ENCODE data around the gene GEMIN8. TPM values are rescaled to one million over a fixed set of nuclear protein-coding genes. Genes with fewer than 3 reads are reported as not detected.

Gene GEMIN8
- total and polyA plus RNA-seq, 3 donors from 2014 or later = 15.9 to 23.6 (median 19.9) TPM

DNA sequence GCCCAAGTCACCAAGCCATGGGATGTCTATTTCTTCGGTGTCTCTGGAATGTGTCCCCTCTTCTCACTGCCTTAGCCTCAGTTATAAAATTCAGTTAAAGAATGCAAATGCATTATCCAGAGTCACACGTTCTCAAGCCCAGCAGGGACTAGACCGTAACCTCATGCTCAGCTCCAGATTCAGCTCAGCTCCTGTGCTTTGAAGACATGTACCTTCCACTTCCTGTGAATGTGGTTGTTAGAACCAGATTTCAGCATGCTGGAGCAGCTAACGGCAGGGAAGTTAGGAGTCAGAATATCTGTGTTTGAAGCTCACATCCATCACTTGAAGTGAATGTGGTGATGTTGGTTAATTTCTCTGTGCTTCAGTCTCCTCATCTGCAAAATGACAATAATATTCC lies 26.7 kb downstream of the GEMIN8 start:
- Histone ChIP-seq H3K27me3 (no peaks in the 10 kb centered on the region), H3K27ac (no peak overlapping the region), H3K4me1 (no peaks in the 10 kb centered on the region), H3K9me3 (no peaks in the 10 kb centered on the region), H3K36me3 (ENCODE audit: low read depth, missing control alignments) (no peaks in the 10 kb centered on the region), H3K4me3 (no peak overlapping the region)
- no peak for DNase-seq
- TF ChIP-seq POLR2A (IDR thresholded peaks at IDR 0.05) = no peak
- TF ChIP-seq, protein P1, sequence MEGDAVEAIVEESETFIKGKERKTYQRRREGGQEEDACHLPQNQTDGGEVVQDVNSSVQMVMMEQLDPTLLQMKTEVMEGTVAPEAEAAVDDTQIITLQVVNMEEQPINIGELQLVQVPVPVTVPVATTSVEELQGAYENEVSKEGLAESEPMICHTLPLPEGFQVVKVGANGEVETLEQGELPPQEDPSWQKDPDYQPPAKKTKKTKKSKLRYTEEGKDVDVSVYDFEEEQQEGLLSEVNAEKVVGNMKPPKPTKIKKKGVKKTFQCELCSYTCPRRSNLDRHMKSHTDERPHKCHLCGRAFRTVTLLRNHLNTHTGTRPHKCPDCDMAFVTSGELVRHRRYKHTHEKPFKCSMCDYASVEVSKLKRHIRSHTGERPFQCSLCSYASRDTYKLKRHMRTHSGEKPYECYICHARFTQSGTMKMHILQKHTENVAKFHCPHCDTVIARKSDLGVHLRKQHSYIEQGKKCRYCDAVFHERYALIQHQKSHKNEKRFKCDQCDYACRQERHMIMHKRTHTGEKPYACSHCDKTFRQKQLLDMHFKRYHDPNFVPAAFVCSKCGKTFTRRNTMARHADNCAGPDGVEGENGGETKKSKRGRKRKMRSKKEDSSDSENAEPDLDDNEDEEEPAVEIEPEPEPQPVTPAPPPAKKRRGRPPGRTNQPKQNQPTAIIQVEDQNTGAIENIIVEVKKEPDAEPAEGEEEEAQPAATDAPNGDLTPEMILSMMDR (IDR thresholded peaks at IDR 0.05) = no peak
- 84 to 95% methylated on average over 2 to 4 of the region's 4 CpGs for WGBS, 2 donors
- intact Hi-C loops (cut with DNase I; ENCODE audit: low total_unique reads) = no loop called here

DNA sequence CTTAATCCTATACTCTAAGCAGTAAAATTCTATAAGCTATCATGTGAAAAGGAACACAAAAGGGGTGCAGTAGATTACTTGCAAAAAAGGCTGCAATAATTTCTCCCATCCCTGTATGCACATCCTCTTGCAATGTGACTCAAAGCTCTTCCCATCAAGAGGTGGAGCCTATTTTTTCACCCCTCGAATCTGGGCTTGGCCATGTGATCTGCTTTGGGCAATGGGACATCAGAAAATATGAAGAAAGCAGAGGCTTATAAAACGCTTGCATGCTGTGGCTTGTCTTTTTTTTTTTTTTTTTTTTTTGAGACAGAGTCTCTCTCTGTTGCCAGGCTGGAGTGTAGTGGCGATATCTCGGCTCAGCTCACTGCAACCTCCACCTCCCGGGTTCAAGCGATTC lies 33.0 kb downstream of the GEMIN8 start:
- Histone ChIP-seq H3K27ac (no peak overlapping the region), H3K27me3 (no peaks in the 10 kb centered on the region), H3K4me1 (no peaks in the 10 kb centered on the region), H3K9me3 (no peaks in the 10 kb centered on the region), H3K36me3 (ENCODE audit: low read depth, missing control alignments) (no peaks in the 10 kb centered on the region), H3K4me3 (no peak overlapping the region)
- 85 to 95% methylated on average over 5 to 6 of the region's 6 CpGs for WGBS, 2 donors
- intact Hi-C loops (cut with DNase I; ENCODE audit: low total_unique reads) = no loop called here
- DNase-seq = no peak
- no peak for TF ChIP-seq POLR2A (IDR thresholded peaks at IDR 0.05)
- TF ChIP-seq, protein P1 (IDR thresholded peaks at IDR 0.05) = no peak

DNA sequence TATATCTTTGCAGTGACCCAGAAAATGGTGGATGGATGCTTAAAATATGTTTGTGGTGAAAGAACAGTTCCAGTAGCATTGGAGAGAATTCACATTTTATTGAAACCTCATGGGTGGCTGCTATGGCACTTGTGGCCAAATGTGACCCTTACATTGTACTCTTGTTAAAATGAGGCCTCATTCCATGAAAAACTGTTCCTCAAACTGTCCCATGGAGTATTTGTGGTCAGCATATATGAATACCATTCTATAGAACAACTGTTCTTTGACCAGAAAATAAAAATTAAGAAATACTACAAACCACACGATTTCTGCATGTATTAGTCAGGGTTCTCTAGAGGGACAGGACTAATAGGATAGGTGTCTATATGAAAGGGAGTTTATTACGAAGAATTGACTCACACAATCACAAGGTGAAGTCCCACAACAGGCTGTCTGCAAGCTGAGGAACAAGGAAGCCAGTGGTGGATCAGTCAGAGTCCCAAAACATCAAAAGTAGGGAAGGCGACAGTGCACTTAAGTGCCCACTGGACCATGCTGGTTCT lies 35.1 kb downstream of the GEMIN8 start:
- H3K9me3 ChIP-seq = no peaks in the 10 kb centered on the region
- no peak overlapping the region for H3K27ac ChIP-seq
- H3K27me3 ChIP-seq = no peaks in the 10 kb centered on the region
- WGBS, 2 donors = 85 to 100% methylated on average over 3 of the region's 3 CpGs
- intact Hi-C loops (cut with DNase I; ENCODE audit: low total_unique reads) = no loop called here
- no peak for TF ChIP-seq POLR2A (IDR thresholded peaks at IDR 0.05)
- TF ChIP-seq, protein P1 (IDR thresholded peaks at IDR 0.05) = no peak
- no peaks in the 10 kb centered on the region for H3K4me1 ChIP-seq
- H3K4me3 ChIP-seq = no peak overlapping the region
- DNase-seq = no peak
- no peaks in the 10 kb centered on the region for H3K36me3 ChIP-seq (ENCODE audit: low read depth, missing control alignments)

DNA sequence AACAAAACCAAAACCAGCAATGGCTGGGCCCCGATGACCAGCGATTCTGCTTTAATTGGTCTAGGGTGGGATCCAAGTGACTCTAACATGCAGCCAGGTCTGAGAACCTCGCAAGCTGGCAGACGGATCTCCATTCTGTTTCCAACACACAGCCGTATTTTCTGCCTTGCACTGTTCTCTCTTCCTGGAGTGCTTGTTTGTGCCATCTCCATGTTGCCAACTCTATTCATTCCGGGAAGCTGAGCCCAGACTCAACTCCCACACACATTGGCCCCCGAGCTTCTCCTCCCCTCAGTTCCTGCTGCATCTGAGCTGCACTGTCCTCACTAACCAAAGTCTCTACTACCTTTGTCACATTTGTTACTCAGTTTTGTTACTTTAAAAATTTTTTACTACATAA lies 35.6 kb downstream of the GEMIN8 start:
- DNase-seq = peak; percentile 26
- Histone ChIP-seq H3K27ac (no peak overlapping the region), H3K4me1 (no peaks in the 10 kb centered on the region), H3K4me3 (no peak overlapping the region), H3K27me3 (no peaks in the 10 kb centered on the region), H3K36me3 (ENCODE audit: low read depth, missing control alignments) (no peaks in the 10 kb centered on the region), H3K9me3 (no peaks in the 10 kb centered on the region)
- intact Hi-C loops (cut with DNase I; ENCODE audit: low total_unique reads) = no loop called here
- TF ChIP-seq, protein P1 (IDR thresholded peaks at IDR 0.05) = no peak
- no peak for TF ChIP-seq POLR2A (IDR thresholded peaks at IDR 0.05)
- 33 to 59% methylated on average over 6 to 7 of the region's 7 CpGs for WGBS, 2 donors

DNA sequence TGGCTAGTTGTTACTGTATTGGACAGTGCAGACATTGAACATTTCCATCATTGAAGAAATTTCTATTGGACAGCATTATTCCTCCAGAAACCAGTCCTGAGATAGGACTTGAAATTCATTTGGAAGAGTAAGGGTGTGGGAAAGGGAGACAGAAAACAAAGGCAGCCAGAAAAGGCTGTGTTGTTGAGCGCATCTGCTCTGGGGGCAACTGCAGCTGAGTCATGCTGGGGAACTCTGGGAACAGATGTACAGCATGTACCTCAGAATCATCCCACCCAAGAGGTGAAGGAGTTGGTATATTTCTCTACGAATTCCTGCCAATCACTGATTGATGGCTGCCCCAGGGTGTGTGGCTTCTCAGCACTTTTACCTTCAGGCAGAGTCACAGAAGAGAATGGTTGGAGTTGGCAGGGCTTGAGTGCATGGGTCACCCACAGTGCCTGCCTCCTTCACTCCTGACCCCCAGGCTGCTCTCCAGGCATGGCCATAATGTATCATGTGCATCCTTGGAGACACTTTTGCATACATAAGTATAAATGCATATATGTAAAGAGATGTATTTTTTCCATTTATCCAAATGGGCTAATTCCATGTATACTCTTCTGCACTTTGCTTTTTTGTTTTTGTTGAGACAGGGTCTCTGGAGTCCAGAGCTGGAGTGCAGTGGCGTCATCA lies 39.4 kb downstream of the GEMIN8 start:
- Histone ChIP-seq H3K27ac (no peak overlapping the region), H3K36me3 (ENCODE audit: low read depth, missing control alignments) (no peaks in the 10 kb centered on the region), H3K27me3 (no peaks in the 10 kb centered on the region), H3K9me3 (no peaks in the 10 kb centered on the region), H3K4me1 (no peaks in the 10 kb centered on the region), H3K4me3 (no peak overlapping the region)
- whole genome bisulfite sequencing, 2 donors = 53 to 88% methylated on average over 2 to 3 of the region's 3 CpGs
- TF ChIP-seq, protein P1 (IDR thresholded peaks at IDR 0.05) = no peak
- TF ChIP-seq POLR2A (IDR thresholded peaks at IDR 0.05) = no peak
- DNase-seq = no peak
- intact Hi-C loops (cut with DNase I; ENCODE audit: low total_unique reads) = no loop called here
